AG09319 (cell line): ENCODE results near the gene BTBD1.
"Not testable (repeated sequence)": the region's sequence is repeated elsewhere in the genome, so short reads cannot be mapped to it uniquely, and the experiment has no call there.

Experiments
- DNase-seq: peaks from one replicate; pipeline ENCODE4 v3.0.0-alpha.2; 2010; ENCODE audit warnings: low read depth; ENCODE audit errors: extremely low read depth
- TF ChIP-seq, protein P1 (sequence below): IDR thresholded peaks from 2 replicates; pipeline ENCODE4 v1.5.1; 2011; ENCODE audit warnings: low read depth, mild to moderate bottlenecking, inconsistent platforms, low read length, moderate library complexity

Gene BTBD1

DNA sequence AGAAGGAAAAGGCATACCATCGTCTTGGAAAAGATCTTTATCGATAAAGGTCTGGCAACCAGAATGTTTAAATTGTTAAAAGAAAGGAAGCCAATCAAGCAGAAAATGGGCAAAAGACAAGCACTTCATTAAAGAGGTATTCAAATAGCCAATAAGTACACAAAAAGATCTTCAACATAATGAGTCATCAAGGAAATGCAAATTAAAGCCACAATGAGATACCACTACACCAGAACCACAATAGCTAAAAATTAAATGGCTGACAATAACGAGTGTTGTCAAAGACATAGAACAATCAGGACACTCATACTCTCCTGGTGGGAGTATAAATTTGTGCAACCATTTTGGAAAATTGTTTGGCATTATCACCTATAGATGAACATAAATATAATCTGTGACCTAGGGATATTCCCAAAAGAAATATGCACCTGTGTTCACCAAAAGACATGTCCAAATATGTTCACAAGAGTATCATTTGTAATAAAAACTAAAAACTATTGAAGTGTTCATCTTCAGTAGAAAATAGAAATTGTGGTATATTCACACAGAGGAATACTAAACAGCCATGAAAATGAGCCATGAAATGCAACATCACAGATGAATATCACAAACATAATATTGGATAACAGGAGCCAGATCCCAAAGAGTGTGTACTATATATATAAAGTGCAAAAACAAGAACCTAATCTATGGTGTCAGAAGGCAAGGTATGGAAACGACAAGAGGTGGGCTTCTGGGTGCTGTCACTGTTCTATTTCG is 14.4 kb upstream of the BTBD1 start:
- DNase-seq = no peak
- TF ChIP-seq, protein P1, sequence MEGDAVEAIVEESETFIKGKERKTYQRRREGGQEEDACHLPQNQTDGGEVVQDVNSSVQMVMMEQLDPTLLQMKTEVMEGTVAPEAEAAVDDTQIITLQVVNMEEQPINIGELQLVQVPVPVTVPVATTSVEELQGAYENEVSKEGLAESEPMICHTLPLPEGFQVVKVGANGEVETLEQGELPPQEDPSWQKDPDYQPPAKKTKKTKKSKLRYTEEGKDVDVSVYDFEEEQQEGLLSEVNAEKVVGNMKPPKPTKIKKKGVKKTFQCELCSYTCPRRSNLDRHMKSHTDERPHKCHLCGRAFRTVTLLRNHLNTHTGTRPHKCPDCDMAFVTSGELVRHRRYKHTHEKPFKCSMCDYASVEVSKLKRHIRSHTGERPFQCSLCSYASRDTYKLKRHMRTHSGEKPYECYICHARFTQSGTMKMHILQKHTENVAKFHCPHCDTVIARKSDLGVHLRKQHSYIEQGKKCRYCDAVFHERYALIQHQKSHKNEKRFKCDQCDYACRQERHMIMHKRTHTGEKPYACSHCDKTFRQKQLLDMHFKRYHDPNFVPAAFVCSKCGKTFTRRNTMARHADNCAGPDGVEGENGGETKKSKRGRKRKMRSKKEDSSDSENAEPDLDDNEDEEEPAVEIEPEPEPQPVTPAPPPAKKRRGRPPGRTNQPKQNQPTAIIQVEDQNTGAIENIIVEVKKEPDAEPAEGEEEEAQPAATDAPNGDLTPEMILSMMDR = no peak

DNA sequence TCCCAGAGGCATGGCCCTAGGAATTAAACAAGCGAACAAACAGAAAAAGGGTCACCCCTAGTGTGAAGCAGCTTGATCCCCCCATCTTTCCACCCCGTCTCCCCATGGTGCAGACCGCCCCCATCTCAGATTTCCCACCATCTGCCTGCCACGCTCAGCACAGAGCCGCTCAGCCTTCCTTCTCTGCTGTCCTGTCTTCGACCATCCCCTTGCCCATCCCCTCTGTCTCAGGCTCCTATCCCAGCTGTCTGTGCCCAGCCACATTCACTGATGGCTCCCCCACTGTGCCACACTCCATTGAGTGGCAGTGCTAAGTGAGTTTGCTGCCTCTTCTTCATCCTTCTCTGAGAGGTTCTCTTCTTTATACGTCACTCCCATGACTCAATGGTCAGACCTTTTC is 11.7 kb upstream of the BTBD1 start:
- TF ChIP-seq, protein P1 = no peak
- no peak for DNase-seq

DNA sequence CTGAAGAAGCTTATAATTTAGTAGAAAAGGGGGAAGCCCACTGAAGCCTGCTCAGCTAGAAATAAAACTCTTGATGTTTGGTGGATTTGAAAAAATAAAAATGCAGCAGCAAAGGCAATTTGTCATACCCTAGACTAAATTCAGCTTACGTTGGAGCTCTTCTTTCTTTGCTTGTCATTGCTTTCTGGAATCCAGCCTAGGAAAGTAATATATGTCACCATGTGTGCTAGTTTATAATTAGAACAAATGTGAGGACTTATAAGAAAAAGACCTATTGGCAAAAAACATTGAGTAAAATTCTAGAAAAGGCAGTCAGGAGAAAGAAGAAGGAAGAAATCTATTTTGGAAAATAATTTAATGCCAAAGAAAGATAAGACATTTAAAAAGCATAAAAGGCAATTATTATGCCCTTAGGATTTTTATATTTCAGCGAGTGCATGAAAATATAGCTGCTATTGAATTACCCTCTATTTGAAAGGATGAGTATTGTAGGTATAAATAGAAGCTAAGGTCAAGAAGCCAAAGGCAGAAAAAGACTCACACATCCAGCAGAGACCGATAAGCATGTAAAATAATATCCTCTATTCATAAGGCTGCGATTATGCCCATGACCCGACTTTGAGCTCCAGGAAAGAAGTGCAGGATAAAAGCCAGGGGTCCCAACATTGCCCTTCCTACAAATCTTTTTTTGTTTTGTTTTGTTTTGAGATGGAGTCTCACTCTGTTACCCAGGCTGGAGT is 10.6 kb upstream of the BTBD1 start:
- TF ChIP-seq, protein P1 = no peak
- no peak for DNase-seq

DNA sequence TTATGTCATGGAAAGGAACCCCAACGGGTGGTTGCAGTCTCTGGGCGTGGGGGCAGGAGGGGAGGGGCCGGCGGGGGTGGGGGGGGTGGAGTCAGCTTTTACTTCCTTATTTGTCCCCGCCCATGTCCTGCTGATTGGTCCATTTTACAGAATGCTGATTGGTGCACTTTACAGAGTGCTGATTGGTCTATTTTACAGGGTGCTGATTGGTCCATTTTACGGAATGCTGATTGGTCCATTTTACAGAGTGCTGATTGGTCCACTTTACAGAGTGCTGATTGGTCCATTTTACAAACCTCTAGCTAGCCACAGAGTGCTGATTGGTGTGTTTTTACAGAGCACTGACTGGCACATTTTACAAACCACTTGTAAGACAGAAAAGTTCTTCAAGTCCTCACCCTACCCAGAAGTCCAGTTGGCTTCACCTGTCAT is 2.2 kb upstream of the BTBD1 start:
- DNase-seq = not testable (repeated sequence)

DNA sequence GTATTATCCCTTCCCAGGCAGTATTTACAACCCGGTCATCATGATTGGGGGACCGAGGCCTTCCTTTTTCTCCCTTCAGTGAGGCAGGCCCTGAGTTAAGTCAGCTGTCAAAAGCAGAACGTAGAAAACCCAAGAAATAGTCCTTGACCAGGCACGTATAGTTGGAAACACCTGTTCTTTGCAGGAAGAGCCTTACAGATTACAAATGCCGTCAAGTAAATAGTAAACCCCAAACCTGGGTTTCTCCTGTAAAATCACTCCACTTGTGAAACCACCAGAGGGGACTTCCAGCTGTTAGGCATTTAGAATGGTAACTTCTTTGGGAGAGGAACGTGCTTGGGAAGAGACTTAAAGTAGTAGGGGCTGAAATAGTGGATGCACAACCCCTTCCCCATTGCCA is 1.0 kb upstream of the BTBD1 start:
- TF ChIP-seq, protein P1 = no peak

DNA sequence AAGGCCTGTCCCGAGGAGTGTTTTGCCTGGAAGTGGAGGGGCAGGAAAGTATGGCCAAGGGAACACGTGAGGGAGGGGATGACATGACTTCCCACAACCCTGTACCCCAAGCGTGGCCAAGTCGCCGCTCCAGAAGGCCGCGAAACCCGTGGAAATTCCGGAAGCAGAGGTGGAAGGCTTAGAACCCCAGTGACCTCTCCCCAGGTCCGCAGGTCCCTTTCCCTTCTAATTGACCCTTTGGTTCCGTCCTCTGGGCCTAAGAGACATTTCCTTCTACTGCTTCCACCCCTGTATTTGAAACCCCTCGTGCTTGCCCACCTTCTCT is 548 bp upstream of the BTBD1 start:
- DNase-seq = no peak
- TF ChIP-seq, protein P1 = no peak

More for the DNA sequence above, 1.0 kb upstream of the BTBD1 start:
- DNase-seq = no peak

DNA sequence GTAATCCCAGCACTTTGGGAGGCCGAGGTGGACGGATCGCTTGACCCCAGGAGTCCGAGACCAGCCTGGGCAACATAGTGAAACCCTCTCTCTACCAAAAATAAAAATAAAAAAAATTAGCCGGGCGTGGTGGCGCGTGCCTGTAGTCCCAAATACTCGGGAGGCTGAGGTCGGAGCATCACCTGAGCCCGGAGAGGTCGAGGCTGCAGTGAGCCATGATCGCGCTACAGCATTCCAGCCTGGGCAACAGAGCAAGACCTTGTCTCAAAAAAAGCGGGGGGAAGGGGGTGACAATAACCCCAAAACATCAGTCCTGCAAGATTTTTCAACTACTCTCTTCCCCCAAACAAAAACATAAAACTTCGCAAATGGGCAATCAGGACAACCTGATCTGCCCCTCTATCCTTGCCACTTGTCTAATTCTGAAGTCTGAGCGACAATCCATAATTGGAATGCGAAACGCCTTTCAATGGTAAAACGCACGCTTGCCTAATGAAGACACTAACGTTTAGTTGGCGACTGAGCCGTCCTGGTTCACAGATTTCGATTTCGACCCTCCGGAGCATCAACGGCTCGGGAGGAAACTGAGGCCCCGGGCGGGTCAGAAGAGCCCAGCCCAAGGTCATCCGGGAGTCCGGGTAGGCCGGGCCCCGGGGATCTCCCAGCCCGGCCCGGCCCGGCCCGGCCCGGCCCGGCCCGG is 868 bp downstream of the BTBD1 start:
- DNase-seq = no peak
- TF ChIP-seq, protein P1 = no peak
